ENCODE data around the gene OR10G4.
"Not testable (repeated sequence)": the region's sequence is repeated elsewhere in the genome, so short reads cannot be mapped to it uniquely, and the experiment has no call there.

The OR10G4 gene

GRCh38 chr11:124012697-124013096, at the start of gene OR10G4:
Gene OR10G4 (plus strand): TSS chr11:124012997. CDS start chr11:124015575, 2,578 bp downstream.
- no peak for DNase-seq

- DNase-seq, result no peak
Observed at GRCh38 chr11:123973816-123974215, 39.0 kb upstream of the OR10G4 start.

- DNase-seq, result no peak
Observed at GRCh38 chr11:123976770-123977560, 35.8 kb upstream of the OR10G4 start.

- no peak for DNase-seq
Observed at GRCh38 chr11:123977731-123978347, 35.0 kb upstream of the OR10G4 start, which contains the start of gene OR10S1. Gene OR10S1 (minus strand): TSS chr11:123977781. CDS start chr11:123977664, 117 bp downstream.

GRCh38 chr11:123979311-123979710, 33.5 kb upstream of the OR10G4 start:
- DNase-seq, result no peak

- DNase-seq, result no peak
Observed at GRCh38 chr11:123995119-123995518, 17.7 kb upstream of the OR10G4 start, which contains the start of gene OR10G6. Gene OR10G6 (minus strand): TSS chr11:123995161. CDS start chr11:123995161, 0 bp downstream.

GRCh38 chr11:124015837-124016236, 3.0 kb downstream of the OR10G4 start:
- not testable (repeated sequence) for DNase-seq

GRCh38 chr11:124026498-124026897, 13.7 kb downstream of the OR10G4 start, which contains the start of gene OR10G8:
Gene OR10G8 (plus strand): TSS chr11:124026798. CDS start chr11:124029623, 2,825 bp downstream.
- DNase-seq, result no peak

GRCh38 chr11:124036666-124037065, 23.9 kb downstream of the OR10G4 start:
- DNase-seq, result no peak

- no peak for DNase-seq
Observed at GRCh38 chr11:124039557-124039956, 26.8 kb downstream of the OR10G4 start.

GRCh38 chr11:124041254-124041653, 28.5 kb downstream of the OR10G4 start, which contains the start of gene OR10G7:
Gene OR10G7 (minus strand): TSS chr11:124041325. CDS start chr11:124039001, 2,324 bp downstream.
- no peak for DNase-seq

- no peak for DNase-seq
Observed at GRCh38 chr11:124043420-124043819, 30.6 kb downstream of the OR10G4 start.

GRCh38 chr11:124050748-124051147, 38.0 kb downstream of the OR10G4 start:
- no peak for DNase-seq

- no peak for DNase-seq
Observed at GRCh38 chr11:124052966-124053365, 40.2 kb downstream of the OR10G4 start.
